NCI-H1436 treated with DMSO at 0.1 percent for 48 hours (cell line): Measurements from ENCODE around the gene TSPOAP1.

ENCODE experiments used
- DNase-seq: peaks from one replicate; lab custom pipeline; 2025; lab: John Stamatoyannopoulos, UW

Gene TSPOAP1

DNA sequence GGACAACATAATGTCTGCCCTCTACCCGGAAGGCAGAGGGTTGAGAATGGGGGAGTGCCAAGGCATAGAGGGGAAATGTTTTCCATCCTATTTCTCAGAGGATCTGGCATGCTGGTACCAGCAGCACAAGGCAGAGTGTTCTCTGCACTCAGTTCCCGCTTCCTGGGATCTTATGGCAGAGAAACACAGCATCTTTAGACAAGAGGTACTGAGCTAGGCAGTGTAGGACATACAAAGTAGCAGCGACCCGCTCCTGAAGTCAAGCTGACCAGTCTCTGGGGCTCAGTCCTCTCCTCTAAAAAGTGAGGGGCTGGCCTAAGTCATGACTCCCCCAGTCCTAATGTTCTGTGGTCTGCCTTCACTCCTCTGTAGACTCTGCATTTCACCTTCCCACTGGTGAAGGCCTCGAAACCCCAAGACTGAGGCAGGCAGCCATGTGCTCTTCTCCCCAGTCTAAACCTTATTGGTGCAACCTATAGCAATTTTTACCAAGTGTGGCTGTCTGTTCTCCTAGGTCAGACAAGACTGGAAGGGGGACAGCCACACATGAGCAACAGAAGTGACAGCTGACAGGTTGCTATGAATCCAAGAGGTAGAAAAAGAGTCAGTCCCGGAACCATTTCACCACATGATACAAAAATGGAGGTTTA lies 11.3 kb upstream of the TSPOAP1 start:
- DNase-seq = no peak

DNA sequence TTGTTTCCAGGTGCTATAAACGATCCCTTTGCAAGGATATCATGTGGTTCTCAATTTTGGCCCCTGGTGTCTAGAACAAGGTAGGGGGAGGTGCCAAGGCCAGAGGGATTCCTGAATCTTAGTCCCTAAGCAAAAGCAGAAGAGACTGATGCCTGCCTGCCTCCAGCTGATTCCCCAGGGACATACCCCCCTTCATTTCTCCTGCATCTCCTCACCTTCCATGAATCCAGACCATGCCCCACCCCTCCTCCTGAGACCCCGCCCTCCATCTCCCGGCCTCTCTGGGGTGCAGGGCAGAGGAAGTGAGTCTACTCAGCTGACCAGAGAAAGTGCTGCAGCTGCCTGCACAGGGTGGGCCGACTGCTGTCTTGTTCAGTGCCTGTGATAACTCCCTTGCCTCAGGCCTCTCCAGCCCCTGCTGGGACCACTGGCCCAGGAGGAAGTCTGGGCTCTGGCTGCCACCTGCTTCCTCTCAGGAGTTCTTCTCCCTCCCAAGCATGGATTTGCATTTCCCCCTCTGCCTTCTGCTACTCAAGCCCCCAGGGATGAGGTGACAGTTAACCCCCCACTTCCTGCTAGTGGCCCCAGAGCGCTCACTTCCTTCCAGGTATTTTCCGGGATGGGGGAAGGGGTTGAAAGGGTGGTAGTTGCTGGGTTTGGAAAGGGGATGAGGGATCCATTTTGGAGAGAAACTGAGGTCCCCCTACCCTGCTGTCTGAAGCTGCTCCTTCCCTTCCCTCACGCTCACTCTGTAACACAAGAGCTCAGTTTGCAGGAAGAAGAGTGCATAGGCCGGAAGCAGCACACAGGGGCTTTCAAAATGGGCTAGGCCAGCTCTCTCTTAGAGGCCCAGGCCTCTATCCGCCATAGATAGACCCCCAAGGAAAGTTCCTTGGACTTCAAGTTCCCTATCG lies 10.5 kb upstream of the TSPOAP1 start:
- DNase-seq = no peak

DNA sequence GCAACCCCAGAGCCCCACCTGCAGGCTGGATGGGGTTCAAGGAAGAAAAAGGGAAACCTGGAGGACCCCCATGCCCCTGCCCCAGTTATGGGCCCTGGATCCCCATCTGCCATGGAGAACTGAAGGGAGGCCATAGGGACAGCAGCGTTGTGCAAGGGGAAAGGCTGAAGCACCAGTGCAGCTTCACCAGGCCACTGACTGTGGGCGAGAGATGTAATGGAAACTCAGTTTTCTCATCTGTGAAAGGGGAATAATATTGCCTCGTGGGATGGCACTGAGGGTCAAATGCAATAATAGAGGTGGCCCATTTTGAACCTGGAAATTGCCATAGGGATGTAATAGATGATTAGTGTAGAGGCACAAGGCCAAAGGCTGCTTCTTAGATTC lies 9.9 kb upstream of the TSPOAP1 start:
- no peak for DNase-seq

DNA sequence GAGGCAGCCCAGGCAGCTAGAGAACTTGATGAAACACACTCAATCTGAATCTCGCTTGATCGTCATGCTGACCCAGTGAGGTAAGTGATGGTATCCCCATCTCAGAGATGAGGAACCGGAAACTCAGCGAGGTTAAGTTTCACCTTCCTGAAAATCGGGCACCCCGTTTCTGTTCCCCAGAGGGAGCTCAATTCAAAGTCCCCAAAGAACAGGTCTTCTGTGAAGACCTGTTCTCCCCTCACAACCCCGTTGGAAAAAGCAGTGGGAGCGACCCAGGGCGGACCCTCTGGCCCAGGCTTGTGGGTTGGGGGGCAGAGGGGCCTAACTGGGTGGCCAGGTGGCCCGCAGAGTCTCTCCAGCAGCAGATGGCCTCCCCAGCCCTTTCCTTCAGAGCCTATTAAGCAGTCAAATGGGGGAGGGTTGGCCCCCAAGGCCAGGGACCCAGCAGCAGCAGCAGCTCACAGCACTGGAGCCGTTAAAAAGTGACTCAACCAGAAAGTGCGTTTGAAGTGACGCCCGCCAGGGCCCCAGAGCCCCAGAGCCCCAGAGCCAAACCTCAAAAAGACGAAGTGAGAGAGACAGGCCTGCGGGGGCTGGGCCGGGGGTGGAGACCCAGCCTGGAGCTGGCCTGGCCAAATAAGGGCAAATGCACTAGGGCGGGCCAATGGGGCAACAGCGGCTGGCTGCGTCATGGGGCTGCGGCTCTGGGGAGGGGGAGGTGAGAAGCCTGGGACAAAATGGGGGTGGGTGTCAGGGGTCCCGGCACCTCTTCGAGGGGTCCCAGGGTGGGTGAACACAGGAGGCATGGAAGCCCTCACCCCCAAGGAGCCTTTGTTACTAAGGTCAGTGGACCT lies 9.2 kb upstream of the TSPOAP1 start:
- no peak for DNase-seq

DNA sequence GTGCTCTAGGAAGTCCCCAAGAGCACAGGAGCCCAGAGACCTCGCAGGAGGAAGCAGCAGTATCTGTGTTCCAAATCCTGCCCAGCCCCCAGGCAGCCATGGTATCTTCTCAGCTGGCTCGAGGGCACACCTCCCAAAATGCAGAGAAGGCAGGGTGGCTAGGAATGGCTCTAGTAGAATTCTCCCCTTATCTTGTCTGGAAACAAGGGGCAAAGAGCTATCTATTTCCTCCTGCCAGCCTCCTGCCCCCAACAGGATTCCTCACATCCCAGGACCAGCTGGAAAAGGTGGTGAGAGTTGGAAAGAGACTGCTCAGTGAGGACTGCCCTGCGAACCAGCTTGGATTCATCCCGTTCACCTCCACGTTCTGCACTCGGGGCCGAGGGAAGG lies 8.6 kb upstream of the TSPOAP1 start:
- DNase-seq = no peak

DNA sequence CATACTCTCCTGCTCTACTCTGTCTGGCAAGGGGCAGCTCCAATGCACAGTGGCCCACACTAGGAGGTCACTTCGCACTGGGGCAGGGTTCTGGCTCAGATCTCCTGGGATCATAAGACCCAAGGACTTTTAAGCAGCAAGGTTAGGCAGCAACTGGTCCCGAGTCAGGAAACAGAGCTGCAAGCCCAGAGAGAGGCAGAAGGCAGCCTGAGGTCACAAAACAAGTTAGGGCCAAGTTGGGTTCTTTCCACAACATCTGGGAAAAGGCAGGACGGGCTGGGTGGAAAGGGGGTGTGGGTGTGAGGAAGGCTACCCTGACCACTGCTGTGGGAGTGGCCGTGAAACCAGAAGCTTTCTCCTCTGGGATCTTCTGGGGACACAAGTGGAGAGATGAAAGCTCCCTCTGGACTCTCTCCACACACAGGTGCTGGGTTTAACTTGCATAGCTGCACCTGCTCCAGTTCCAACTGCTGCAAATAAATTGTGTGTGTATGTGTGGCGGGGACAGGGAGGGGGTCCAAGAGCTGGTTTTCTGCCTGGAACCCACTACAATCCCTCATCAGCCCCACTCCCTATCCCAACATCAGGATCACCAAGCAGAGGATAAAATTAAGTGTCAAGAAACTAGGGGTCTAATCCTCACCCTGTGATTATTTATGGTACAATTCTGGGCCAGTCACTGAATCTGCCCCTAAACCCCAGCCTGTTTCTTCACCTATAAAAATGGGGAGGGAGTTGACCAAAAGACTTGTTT lies 8.0 kb upstream of the TSPOAP1 start:
- DNase-seq = no peak

DNA sequence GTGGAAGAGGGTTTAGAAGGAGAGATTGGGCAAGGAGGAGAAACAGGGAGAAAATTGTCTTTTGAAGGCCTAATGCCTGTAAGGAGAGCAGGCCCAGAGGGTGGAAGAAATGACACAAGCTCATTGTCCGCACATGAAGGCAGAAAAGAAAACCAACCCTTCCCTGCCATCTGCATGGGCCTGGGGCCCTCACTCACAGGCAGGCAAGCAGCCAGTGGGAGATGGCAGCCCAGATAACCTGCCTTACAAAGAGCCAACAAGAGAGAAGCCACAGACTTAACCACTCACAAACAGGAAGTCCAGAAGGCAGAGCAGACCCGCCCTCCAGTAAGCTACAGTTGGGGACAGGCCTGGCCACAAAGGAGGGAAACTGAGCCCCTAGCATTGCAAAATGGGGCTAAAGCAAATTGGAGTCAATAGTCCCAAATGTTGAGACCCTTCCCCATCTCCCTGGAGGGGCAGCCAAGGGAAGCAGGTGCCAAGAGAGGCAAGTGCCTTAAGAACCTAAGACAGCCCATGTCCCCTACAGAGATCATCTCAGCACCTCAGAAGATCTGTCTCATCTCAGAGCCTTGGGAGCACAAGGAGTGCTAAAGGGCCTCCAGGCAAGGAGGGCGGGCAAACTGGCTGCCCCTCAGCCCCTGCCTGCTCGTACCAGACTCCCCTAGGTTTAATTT lies 7.3 kb upstream of the TSPOAP1 start:
- DNase-seq = no peak

DNA sequence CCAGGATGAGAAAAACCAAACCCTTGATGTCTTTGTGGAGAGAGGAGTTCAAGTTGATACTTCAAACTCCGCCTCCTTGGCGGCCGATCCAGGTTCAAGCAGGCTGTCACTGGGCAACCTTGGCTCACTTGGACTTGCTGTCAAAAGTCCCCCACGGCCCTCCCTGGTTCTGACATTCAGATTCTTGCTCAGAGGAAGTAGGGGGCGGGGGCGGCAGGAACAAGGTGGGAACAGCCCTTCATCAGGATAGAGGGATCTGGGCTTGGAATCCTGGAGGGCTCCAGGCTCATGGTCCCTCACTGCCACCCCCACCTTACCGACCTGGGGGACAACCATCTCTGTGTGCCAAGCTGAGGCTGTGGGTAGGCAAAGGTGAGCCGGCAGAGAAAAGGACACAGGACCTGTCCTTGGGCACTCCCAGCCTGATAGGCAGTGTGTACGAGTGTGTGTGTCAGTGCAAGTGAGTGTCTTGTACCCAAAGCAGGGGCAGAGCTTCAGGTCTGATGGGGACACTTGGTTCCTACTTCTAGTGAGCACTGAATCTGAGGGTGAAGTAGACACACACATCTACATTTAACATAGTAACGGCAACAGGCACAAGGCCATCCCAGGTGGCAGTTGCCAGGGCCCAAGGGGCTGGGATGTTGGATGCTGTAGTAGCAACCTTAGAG lies 6.6 kb upstream of the TSPOAP1 start:
- no peak for DNase-seq

DNA sequence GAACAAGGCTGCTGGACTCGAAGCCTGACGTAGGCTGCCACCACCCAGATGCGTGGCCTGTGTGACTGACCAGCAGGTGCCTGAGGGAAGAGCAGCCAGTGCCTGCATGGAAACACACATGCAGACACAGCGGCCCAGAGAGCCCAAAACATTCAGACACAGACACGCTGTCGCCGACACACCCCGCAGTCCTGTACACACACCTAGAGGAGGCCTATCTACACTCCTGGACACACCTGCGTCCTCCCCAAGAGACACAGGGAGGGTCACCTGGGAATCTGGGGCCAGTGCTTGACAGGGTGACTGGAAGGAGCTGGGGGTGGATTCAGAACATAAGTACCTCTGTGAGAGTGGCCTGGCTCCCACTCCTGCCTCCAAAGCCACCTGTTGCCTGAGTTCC lies 6.1 kb upstream of the TSPOAP1 start:
- DNase-seq = no peak

DNA sequence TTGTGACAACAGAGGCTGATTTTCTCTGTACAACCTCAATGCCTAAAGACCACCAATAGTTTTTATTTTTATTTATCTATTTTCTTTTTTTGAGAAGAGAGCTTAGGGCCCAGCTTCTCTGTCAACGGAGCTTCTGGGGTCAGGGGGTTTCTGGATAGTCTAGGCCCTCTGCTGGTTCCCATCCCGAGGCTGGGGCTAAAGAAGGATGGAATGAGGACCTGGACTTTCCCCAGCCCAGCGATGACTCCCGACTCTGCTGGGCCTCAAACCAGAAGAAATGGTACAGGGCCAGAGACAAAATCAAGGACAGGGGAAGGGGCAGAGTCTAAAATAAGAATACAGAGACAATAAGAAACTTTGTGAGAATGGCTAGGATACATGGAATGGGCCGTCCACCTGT lies 5.7 kb upstream of the TSPOAP1 start:
- no peak for DNase-seq

DNA sequence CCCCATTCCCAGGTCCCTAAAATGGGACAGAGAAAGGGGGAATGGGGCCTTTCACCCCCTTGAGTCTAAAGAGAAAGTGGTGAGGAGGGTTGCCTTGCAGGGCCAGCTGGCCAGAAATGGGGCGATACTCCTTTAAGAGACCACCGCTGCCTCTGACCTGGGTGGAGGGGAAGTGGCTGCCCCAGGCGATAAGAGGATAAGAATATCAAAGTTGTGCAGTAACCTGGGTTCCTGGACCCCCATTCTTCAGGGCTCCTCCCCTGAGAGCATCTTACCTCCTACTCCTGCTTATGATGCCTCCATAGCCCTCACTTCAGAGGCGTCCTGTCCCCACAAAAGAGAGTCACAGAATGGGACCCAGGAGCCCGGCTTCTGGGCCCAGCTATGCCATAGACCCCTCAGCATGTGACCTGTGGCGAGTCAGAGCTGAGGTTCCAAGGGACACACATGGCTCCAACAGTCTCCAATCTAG lies 5.2 kb upstream of the TSPOAP1 start:
- DNase-seq = no peak

DNA sequence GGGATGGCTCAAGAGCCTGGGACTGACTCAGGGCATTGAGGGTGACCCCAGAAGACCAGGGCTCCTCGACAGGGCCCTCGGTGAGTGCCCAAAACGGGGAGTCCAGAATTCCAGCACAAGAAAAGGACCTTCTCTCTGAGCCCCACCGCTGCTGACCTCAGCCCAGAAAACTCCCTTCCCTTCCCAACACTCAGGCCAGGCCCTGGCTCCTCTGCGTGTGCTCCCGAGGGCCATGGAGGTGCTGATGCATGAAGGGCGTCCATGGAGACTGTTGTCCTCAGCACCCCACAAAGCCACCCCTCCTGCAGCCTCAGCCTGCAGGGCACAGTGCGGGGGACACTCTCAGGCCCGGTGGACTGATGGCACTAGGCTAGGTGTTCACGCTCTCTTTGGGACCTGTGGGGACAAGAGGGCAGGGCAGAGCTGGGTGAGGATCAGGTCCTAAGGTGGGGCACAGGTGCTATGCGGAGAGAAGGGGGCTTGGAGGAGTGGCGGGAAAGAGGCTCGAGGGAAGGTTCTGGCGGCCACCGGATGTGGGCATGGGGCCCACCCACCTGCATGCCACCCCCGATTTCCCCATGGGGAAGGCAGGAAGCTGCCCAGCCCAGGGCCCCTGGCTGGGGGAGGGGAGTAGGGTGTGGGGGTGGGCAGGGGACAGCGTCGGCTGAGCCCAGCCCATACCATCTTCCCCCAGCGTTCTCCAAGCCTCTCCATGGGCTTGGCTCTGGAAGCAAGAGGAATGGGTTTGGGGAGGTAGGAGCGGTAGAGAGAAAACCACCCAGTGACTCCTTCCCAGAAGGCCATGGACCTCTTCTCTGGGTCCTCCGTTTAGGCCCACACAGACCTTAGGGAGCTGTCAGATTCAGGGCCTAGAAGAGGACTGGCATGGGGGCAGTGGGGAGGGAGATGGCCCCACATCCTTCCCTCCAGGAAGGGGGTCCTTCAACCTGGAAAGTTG lies 4.5 kb upstream of the TSPOAP1 start:
- no peak for DNase-seq

DNA sequence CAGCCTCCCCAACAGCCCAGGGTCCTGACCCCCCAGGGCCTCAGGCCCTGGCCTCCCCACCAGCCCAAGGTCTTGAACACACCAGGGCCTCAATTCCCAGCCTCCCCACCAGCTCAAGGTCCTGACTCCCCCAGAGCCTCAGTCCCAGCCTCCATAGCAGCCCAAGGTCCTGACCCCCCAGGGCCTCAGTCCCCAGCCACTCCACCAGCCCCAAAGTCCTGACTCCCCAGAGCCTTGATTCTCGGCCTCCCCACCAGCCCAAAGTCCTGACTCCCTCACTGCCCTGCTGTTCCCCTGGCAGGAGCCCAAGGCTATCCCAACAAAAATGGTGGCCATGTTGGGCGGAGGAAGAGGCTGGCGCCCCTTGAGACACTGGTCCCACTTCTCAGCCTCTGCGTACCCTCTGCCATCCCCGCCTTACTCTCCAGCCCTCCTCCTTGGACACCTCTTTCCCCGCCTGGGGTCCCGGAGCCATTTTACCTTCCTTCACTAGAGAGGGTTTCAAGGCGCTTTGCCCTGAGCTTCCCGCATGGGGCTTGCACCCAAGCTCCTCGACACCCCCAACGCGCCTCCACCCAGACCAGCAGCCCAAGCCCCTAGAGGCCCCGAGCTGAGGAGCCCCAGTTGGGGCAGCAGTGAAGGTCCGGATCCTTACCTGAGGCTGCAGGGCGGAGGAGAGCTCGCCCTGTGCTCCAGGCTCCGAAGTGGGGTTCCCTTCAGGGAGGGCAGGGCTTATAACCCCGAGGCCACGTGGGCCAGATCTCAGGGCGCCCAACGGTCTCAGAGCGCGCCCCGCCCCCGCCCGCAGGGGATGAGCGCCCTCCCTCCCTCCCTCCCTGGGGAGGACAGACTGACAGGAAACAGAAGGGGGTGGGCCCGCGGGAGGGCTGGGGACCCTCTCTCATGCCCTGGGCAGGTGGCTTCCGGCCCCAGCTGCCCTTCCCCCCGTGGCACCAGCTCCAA lies 3.5 kb upstream of the TSPOAP1 start:
- DNase-seq = no peak

DNA sequence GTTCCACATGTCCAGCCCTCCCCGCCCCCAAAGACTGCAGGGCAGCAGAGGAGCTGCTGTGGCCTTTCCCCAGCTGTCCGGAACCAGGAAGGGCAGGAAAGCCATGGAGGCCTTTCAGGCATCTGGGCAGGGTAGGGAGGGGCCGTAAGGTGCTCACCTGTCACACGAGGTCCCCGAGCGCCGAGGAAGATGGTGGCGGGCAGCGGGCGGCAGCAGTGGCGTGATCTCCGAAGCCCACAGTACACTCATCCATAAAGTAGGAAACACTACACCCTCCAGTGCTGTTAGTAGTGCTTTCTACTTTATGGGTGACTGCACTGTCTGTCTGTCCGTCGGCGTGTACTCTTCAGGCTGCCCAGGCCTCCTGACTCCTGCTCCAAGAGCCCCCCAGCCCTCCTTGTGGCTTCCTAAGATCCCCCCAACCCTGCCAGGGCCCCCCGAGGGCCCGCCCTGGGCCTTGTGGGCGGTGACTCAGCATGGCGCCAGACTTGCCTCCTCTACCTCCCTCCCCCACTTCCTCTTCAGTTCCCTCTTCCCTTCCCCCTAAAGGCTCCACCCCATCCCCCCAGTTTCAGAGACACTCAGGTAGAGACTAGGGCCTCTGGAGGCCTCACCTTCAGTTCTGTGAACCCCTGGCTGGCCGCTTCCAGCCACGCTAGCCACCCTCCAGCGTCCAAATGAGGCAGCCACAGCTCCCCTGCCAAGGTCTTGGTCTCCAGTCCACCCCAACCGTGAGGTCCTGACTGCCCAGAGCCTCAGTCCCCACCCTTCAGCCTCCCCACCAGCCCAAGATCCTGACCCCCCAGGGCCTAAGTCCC lies 2.6 kb upstream of the TSPOAP1 start:
- DNase-seq = no peak

DNA sequence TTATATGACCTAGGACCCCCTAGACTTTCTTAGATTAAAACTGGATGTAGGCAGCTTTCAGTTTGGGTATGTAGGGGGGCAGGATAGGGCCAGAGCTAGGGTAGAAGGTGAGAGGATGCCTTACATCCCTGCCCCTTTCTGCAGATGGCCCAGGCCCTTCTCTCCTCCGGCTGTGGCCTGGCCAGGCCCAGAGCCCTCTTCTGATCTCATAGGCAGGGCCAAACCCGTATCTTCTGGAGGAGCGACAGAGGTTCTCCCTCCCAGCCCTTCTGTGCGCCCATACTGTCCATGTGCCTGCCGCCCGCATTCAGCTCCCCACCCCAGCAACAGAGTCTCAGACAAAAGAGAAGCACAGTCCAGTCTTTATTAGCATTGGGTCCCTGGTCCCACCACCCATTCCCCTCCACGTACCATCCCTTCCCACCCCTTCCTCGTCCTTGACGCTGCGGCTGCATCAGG lies 2.0 kb upstream of the TSPOAP1 start:
- DNase-seq = no peak

DNA sequence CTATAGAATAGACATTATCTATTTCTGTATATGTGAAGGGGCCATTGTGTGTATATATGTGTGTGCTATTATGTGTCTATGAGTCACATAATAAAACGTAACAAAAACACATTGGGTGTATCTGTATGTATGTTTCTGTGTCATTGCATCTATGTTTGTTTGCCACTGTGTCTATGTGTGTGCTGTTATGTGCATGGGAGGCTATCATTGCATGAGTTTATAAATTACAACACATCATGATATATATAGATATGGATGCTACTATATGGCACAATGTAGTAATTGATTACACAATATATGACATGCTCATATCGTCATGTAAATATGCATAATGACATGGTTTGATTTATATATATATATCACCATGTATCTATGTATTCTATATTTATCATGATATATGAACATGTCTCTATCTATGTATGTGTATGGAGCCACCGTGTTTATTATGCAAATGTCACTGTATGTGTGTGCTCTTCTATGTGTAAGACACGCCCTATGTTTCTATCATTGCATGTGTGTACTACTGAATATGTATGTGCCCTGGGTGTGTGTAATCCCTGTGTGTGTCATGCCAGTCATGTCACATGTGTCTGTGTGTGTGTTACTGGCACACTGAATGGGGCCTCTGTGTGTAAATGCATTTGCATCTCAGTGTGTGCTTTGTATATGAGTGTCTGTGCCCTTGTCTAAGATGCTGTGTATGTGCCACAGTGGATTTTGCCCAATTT lies 1.4 kb upstream of the TSPOAP1 start:
- DNase-seq = no peak
